AG09309 (cell line): ENCODE measurements around the gene ZNHIT1.

ENCODE experiments used
- DNase-seq: peaks from one replicate; pipeline ENCODE4 v3.0.0-alpha.2; 2010; ENCODE audit warnings: low read depth
- H3K4me3 ChIP-seq: 2 replicates; pipeline ENCODE4 v1.5.1; 2011; ENCODE audit warnings: mild to moderate bottlenecking, low read depth, low read length, moderate library complexity; ENCODE audit not compliant: control insufficient read depth
- TF ChIP-seq, protein P1 (sequence below): IDR thresholded peaks from 2 replicates; pipeline ENCODE4 v1.5.1; 2011; ENCODE audit warnings: mild to moderate bottlenecking, low read depth, low read length, inconsistent platforms; ENCODE audit not compliant: insufficient read depth, control insufficient read depth; ENCODE audit errors: missing control alignments

ZNHIT1 gene

DNA sequence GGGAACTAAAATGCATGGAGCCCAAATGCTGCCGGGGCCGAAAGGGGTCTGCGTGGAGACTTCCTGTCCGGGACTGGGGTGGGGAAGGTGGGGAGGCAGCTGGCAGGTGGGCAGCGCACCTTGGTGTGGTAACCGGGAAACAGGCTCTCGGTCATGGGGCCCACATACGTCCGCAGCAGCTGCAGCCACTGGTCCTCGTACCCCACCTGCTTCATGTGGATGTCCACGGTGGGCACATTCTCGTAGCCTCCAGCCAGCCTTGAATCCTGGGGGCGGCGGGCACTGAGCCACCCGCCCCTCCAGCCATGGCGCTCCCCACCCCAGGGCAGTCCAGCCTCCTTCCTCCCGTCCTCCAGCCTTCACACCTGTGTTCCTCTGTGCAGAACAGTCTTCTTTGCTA is 10.5 kb upstream of the ZNHIT1 start:
- H3K4me3 ChIP-seq = no peak overlapping the region
- DNase-seq = no peak
- TF ChIP-seq, protein P1, sequence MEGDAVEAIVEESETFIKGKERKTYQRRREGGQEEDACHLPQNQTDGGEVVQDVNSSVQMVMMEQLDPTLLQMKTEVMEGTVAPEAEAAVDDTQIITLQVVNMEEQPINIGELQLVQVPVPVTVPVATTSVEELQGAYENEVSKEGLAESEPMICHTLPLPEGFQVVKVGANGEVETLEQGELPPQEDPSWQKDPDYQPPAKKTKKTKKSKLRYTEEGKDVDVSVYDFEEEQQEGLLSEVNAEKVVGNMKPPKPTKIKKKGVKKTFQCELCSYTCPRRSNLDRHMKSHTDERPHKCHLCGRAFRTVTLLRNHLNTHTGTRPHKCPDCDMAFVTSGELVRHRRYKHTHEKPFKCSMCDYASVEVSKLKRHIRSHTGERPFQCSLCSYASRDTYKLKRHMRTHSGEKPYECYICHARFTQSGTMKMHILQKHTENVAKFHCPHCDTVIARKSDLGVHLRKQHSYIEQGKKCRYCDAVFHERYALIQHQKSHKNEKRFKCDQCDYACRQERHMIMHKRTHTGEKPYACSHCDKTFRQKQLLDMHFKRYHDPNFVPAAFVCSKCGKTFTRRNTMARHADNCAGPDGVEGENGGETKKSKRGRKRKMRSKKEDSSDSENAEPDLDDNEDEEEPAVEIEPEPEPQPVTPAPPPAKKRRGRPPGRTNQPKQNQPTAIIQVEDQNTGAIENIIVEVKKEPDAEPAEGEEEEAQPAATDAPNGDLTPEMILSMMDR = no peak

DNA sequence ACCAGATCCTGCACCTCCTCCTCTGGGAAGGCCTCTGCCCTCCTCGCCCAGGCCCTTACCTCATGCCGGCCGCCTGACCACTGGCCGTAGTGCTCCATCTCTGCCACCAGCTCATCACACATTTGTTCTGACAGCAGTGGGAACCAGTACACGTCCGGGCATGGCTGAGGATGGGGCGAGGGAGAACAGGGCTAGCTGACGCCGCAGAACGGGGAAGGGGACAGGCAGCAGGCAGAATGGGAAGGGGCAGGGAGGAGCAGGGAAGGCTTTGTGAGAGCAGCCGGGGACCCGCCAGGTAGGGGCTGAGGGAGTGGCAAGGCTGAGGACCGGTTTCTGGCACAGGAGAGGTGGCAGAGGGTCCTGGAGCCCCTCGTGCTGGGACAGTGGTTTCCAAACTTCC is 9.2 kb upstream of the ZNHIT1 start:
- H3K4me3 ChIP-seq = no peak overlapping the region
- no peak for DNase-seq
- TF ChIP-seq, protein P1 = no peak

DNA sequence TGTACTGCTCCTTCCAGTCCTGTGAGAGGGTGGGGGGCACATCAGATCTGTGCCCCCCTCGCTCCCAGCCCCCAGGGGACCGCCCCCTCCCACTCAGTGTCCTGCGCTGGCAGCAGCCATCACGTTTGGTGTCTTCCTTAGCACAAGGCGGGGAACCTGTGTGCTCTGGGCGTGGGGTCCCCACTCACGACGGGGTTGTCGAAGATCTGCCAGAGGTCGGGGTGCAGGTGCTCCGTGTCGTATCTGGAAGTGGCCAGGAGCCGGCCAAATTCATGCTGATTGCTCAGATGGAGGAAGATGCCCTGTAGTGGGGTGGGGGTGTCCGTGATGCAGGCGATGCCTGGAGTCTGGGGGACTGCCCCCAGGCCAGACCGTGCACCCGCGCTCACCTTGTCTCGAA is 7.8 kb upstream of the ZNHIT1 start:
- DNase-seq = no peak
- TF ChIP-seq, protein P1 = no peak
- no peak overlapping the region for H3K4me3 ChIP-seq

DNA sequence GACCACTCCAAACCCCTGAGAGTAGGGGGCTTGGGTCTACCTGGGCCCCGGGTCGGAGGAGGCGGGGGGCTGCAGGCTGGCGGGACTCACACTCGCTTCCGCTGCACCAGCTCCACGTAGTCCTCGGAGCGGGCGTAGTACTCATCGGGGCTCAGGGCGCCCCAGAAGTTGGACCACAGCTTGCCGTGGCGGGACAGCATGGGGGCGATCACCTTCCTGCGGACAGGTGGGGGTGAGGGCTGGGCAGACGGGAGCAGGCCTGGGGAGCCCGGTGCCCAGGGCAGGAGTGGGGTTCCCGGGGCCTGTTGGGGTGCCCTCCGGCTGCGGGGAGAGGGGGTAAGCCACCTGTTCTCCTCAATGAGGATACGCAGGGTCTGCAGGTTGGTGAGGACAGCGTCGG is 6.5 kb upstream of the ZNHIT1 start:
- H3K4me3 ChIP-seq = no peak overlapping the region
- no peak for DNase-seq
- TF ChIP-seq, protein P1 = no peak

DNA sequence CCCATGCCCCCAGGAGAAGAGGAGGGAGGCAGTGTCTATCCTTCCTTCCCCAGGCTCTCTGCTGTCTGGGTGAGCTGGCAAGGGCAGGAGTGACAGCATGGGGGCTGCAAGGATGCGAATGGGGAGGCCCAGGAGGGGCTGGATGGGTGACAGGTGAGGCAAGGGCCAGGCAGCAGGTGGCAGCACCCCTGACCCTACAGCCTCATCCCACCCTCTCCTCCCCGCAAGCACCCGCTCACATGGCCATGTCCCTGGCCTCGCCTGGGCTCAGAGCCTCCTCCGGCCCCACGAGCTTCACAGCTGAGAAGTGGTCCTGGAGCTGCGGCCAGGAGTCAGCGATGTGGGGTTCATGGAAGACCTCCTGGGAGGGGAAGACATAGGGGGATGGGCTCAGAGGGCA is 6.0 kb upstream of the ZNHIT1 start:
- no peak overlapping the region for H3K4me3 ChIP-seq
- no peak for DNase-seq
- TF ChIP-seq, protein P1 = no peak

DNA sequence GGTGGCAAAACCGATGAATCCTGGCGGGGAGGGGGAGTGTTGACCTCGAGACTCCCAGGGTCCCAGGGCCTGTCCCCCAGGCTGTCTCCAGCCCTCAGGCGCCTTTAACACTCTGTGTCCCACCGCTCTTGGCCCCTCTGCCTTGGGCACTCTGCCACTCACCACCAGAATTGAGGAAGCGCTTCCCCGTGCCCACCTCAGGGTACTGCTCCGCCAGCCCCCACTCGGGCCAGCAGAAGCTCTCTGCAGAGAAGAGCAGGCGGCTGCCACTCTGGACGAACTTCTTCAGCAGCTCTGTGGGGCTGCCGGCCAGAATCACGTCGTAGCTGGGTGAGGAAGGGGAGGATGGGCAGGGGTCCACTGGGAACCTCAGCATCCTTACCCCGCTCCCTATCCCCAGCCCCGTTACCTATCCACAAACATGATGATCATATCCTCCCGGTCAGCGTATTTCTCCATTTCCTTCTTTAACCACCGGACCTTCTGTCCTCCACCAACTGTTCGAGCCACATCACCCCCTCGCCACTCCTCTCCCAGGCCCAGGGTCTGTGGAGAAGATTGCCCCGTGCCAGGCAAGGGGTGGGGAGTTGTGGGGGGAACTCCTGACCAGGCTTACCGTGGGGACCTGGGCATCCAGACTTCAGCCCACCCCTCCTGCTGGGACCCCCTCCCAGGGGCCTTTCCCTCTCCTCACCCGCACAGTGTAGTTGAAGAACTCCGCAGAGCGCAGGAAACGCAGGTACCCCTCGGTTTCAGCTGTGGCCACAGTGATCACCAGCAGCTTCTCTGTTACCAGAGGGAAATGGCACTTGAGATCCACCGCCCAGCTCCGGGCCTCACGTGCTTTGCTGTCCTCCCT is 1.7 kb upstream of the ZNHIT1 start:
- no peak for DNase-seq
- TF ChIP-seq, protein P1 = no peak
- peak overlapping the region; percentile 96 for H3K4me3 ChIP-seq
